Measurements from ENCODE around the gene CAMTA1. TPM values are rescaled to one million over a fixed set of nuclear protein-coding genes. Genes with fewer than 3 reads are reported as not detected.

Gene CAMTA1
- total RNA-seq, 1 experiment from 2014 or later: 69.5 TPM

- TF ChIP-seq CTCF (IDR thresholded peaks at IDR 0.05 in 2 of 3, conservative IDR thresholded peaks at IDR 0.05 in 1 of 3; ENCODE audit: borderline replicate concordance in 1 of 3, insufficient read depth in 1 of 3, low read depth in 2 of 3, low read length in 2 of 3): no peak
- no peak for TF ChIP-seq SRF (IDR thresholded peaks at IDR 0.05; ENCODE audit: low read depth)
- TF ChIP-seq EGR1 (IDR thresholded peaks at IDR 0.05; ENCODE audit: low read depth): no peak
- no peak for TF ChIP-seq SIN3A (IDR thresholded peaks at IDR 0.05; ENCODE audit: low read depth)
- TF ChIP-seq SP1 (IDR thresholded peaks at IDR 0.05; ENCODE audit: low read depth): no peak
Measured at GRCh38 chr1:7493711-7494454, 708.6 kb downstream of the CAMTA1 start (continued).

- ChIA-PET POLR2A (no interaction called here), RAD21 (ENCODE audit: low non-redundant PET in 1 of 2, low total read pairs in 2 of 2, uncharacterized antibody in 2 of 2, unreplicated experiment in 2 of 2) (no interaction called here), CTCF (no interaction called here)
- no TSS peak for BruUV-seq (replicated peaks)
- no peaks in the 10 kb centered on the region for H4K20me1 ChIP-seq (ENCODE audit: insufficient read depth)
- intact Hi-C loops (cut with micrococcal nuclease): no loop called here
- H2AFZ ChIP-seq (ENCODE audit: low read depth, low read length, poor library complexity, severe bottlenecking): no peak overlapping the region
- H3K9me2 ChIP-seq (ENCODE audit: insufficient read depth): no peaks in the 10 kb centered on the region
- no peak for DNase-seq (ENCODE audit: low read depth, low spot score)
- no peak overlapping the region for H3K4me3 ChIP-seq (replicated peaks in 1 of 2; ENCODE audit: low read depth in 1 of 2, low read length in 2 of 2)
- peaks cover 0 to 4% of the 10 kb centered on the region in 2 experiments; a peak in 1 of 4 replicates for H3K9me3 ChIP-seq (ENCODE audit: control insufficient read depth in 1 of 2, insufficient read depth in 1 of 2, low read depth in 1 of 2, low read length in 2 of 2)
- no peak for ATAC-seq
- H3K4me1 ChIP-seq (ENCODE audit: control insufficient read depth in 1 of 2, insufficient read depth in 2 of 2, low read length in 2 of 2): peaks cover 0 to 4% of the 10 kb centered on the region in 2 experiments; a peak in 1 of 4 replicates
- H3K79me2 ChIP-seq (ENCODE audit: insufficient read depth, low read length): no peaks in the 10 kb centered on the region
- H3K27me3 ChIP-seq (ENCODE audit: insufficient read depth, low read length): no peaks in the 10 kb centered on the region
- H3K36me3 ChIP-seq (ENCODE audit: control insufficient read depth in 1 of 2, insufficient read depth in 2 of 2, low read length in 2 of 2): no peaks in the 10 kb centered on the region
- TF ChIP-seq POLR2A (IDR thresholded peaks at IDR 0.05; ENCODE audit: borderline replicate concordance, extremely low read depth, insufficient read depth, insufficient read length) (no peak), FOSL1 (IDR thresholded peaks at IDR 0.05; ENCODE audit: low read depth) (no peak), POLR2AphosphoS5 (IDR thresholded peaks at IDR 0.05; ENCODE audit: low read depth, low read length) (no peak), SP1 (IDR thresholded peaks at IDR 0.05; ENCODE audit: low read depth) (no peak)
- no peak overlapping the region for H3K9ac ChIP-seq (ENCODE audit: low read length)
- H3K27ac ChIP-seq (ENCODE audit: low read depth, low read length): no peak overlapping the region
- no peak overlapping the region for H3K4me2 ChIP-seq (ENCODE audit: low read length)
Measured at GRCh38 chr1:7495962-7496361, 710.7 kb downstream of the CAMTA1 start.

All from HCT116 (cell line).